ENCODE measurements around the gene DMAC2. TPM values are rescaled to one million over a fixed set of nuclear protein-coding genes. Genes with fewer than 3 reads are reported as not detected.
"Not testable (repeated sequence)": the region's sequence is repeated elsewhere in the genome, so short reads cannot be mapped to it uniquely, and the experiment has no call there.

The DMAC2 gene
- total and polyA plus RNA-seq, 8 donors, result 8.2 to 50.9 (median 41.7) TPM

GRCh38 chr19:41479757-41480191 is 40.1 kb upstream of the DMAC2 start:
- Histone ChIP-seq H3K27me3 (peaks cover 0 to 61% (median 5%) of the 10 kb centered on the region in 3 donors), H3K4me3 (no peak overlapping the region), H3K36me3 (no peaks in the 10 kb centered on the region), H3K9me3 (no peaks in the 10 kb centered on the region), H3K4me1 (no peaks in the 10 kb centered on the region), H3K27ac (peak overlapping the region in 4 of 5 donors; percentile 26 to 57 (median 47))
- intact Hi-C loops (cut with DNase I; ENCODE audit: low total_unique reads), result no loop called here
- WGBS, 5 donors, result 56 to 64% (median 58%) methylated on average over 8 of the region's 8 CpGs
- TF ChIP-seq POLR2AphosphoS5 (IDR thresholded peaks at IDR 0.05) (no peak), EP300 (IDR thresholded peaks at IDR 0.05) (no peak), POLR2A (IDR thresholded peaks at IDR 0.05) (no peak), CTCF (IDR thresholded peaks at IDR 0.05) (no peak)
- DNase-seq, result peak in 1 of 2 donors; percentile 52

GRCh38 chr19:41478875-41479756 is 39.4 kb upstream of the DMAC2 start:
- intact Hi-C loops (cut with DNase I; ENCODE audit: low total_unique reads), result no loop called here
- peaks cover 0 to 66% (median 5%) of the 10 kb centered on the region in 3 donors for H3K27me3 ChIP-seq
- DNase-seq, result peak in 1 of 2 donors; percentile 25
- no peaks in the 10 kb centered on the region for H3K4me1 ChIP-seq
- no peaks in the 10 kb centered on the region for H3K36me3 ChIP-seq
- H3K27ac ChIP-seq, result peak overlapping the region; percentile 26 to 57 (median 46)
- no peak overlapping the region for H3K4me3 ChIP-seq
- TF ChIP-seq CTCF (IDR thresholded peaks at IDR 0.05), result no peak
- TF ChIP-seq POLR2A (IDR thresholded peaks at IDR 0.05), result no peak
- no peak for TF ChIP-seq EP300 (IDR thresholded peaks at IDR 0.05)
- no peak for TF ChIP-seq POLR2AphosphoS5 (IDR thresholded peaks at IDR 0.05)
- WGBS, 5 donors, result 71 to 73% (median 71%) methylated on average over 15 of the region's 15 CpGs
- H3K9me3 ChIP-seq, result no peaks in the 10 kb centered on the region

GRCh38 chr19:41478171-41478570 is 38.5 kb upstream of the DMAC2 start:
- WGBS, 5 donors, result 58 to 76% (median 63%) methylated on average over 8 of the region's 8 CpGs
- H3K9me3 ChIP-seq, result peaks cover 0 to under 1% (median 0%) of the 10 kb centered on the region in 4 donors
- H3K4me3 ChIP-seq, result no peak overlapping the region
- TF ChIP-seq POLR2A (IDR thresholded peaks at IDR 0.05) (no peak), CTCF (IDR thresholded peaks at IDR 0.05) (no peak), EP300 (IDR thresholded peaks at IDR 0.05) (no peak), POLR2AphosphoS5 (IDR thresholded peaks at IDR 0.05) (no peak)
- DNase-seq, result no peak
- H3K36me3 ChIP-seq, result no peaks in the 10 kb centered on the region
- H3K4me1 ChIP-seq, result no peaks in the 10 kb centered on the region
- intact Hi-C loops (cut with DNase I; ENCODE audit: low total_unique reads), result no loop called here
- peak overlapping the region in 1 of 5 donors; percentile 29 for H3K27ac ChIP-seq
- H3K27me3 ChIP-seq, result peaks cover 0 to 68% (median 9%) of the 10 kb centered on the region in 3 donors

- Histone ChIP-seq H3K36me3 (no peaks in the 10 kb centered on the region), H3K27ac (no peak overlapping the region)
- no peak for DNase-seq
Measured at GRCh38 chr19:41476583-41476982, 36.9 kb upstream of the DMAC2 start.

GRCh38 chr19:41463257-41464256 is 23.8 kb upstream of the DMAC2 start:
- H3K9me3 ChIP-seq; intact Hi-C loops (cut with DNase I; ENCODE audit: low total_unique reads); H3K4me3 ChIP-seq; H3K36me3 ChIP-seq; H3K4me1 ChIP-seq; H3K27ac ChIP-seq: not testable (repeated sequence)
- 76 to 80% (median 78%) methylated on average over 22 of the region's 22 CpGs for WGBS, 5 donors
- H3K27me3 ChIP-seq, result peaks cover 0 to 96% (median 7%) of the 10 kb centered on the region in 3 donors
- DNase-seq, result peak in 1 of 2 donors; percentile 43

More at GRCh38 chr19:41476583-41476982, 36.9 kb upstream of the DMAC2 start:
- H3K4me1 ChIP-seq, result no peaks in the 10 kb centered on the region
- no peak overlapping the region for H3K4me3 ChIP-seq
- intact Hi-C loops (cut with DNase I; ENCODE audit: low total_unique reads), result no loop called here
- peaks cover 0 to 74% (median 9%) of the 10 kb centered on the region in 3 donors for H3K27me3 ChIP-seq
- H3K9me3 ChIP-seq, result peaks cover 0 to 4% (median 0%) of the 10 kb centered on the region in 4 donors
- TF ChIP-seq CTCF (IDR thresholded peaks at IDR 0.05) (no peak), POLR2A (IDR thresholded peaks at IDR 0.05) (no peak), POLR2AphosphoS5 (IDR thresholded peaks at IDR 0.05) (no peak), EP300 (IDR thresholded peaks at IDR 0.05) (no peak)
